HG03432 (cell line): ENCODE measurements around the gene RTN4RL1.

Experiments used
- ATAC-seq: cut with Tn5 transposase; IDR thresholded peaks from one replicate; pipeline ENCODE4 v1.9.1; 2021; ENCODE audit warnings: mild to moderate bottlenecking, moderate library complexity; ENCODE audit not compliant: unreplicated experiment

Gene RTN4RL1

GRCh38 chr17:1979182-1979985, 45.8 kb downstream of the RTN4RL1 start:
- ATAC-seq = no peak

GRCh38 chr17:1978396-1978949, 46.7 kb downstream of the RTN4RL1 start:
- ATAC-seq = no peak

GRCh38 chr17:1977583-1978395, 47.3 kb downstream of the RTN4RL1 start:
- ATAC-seq = no peak

GRCh38 chr17:1976683-1977064, 48.5 kb downstream of the RTN4RL1 start:
- ATAC-seq = no peak

GRCh38 chr17:1976000-1976682, 49.0 kb downstream of the RTN4RL1 start:
- no peak for ATAC-seq

GRCh38 chr17:1975573-1975972, 49.6 kb downstream of the RTN4RL1 start:
- ATAC-seq = no peak

GRCh38 chr17:1972487-1973160, 52.5 kb downstream of the RTN4RL1 start:
- ATAC-seq = no peak

GRCh38 chr17:1970843-1971384, 54.2 kb downstream of the RTN4RL1 start:
- ATAC-seq = no peak

GRCh38 chr17:1969712-1970111, 55.4 kb downstream of the RTN4RL1 start:
- ATAC-seq = no peak

- no peak for ATAC-seq
Measured at GRCh38 chr17:1967213-1967612, 57.9 kb downstream of the RTN4RL1 start.

GRCh38 chr17:1966274-1967086, 58.7 kb downstream of the RTN4RL1 start:
- no peak for ATAC-seq

- no peak for ATAC-seq
Measured at GRCh38 chr17:1965556-1966273, 59.4 kb downstream of the RTN4RL1 start.

GRCh38 chr17:1963250-1963649, 61.9 kb downstream of the RTN4RL1 start:
- ATAC-seq = no peak

- ATAC-seq = no peak
Measured at GRCh38 chr17:1961189-1961588, 63.9 kb downstream of the RTN4RL1 start.

- ATAC-seq = no peak
Measured at GRCh38 chr17:1960545-1960912, 64.6 kb downstream of the RTN4RL1 start.

GRCh38 chr17:1959871-1960544, 65.1 kb downstream of the RTN4RL1 start:
- no peak for ATAC-seq

- no peak for ATAC-seq
Measured at GRCh38 chr17:1958134-1958881, 66.8 kb downstream of the RTN4RL1 start.

GRCh38 chr17:1957037-1957436, 68.1 kb downstream of the RTN4RL1 start:
- no peak for ATAC-seq
